ENCODE results near the gene C17orf107.

Gene C17orf107

GRCh38 chr17:4893272-4893671, 6.1 kb upstream of the C17orf107 start:
- TF ChIP-seq GATA2 (IDR thresholded peaks at IDR 0.05; ENCODE audit: low read depth, low read length) (no peak), GATA3 (IDR thresholded peaks at IDR 0.05; ENCODE audit: low read depth, low read length) (no peak)

DNA sequence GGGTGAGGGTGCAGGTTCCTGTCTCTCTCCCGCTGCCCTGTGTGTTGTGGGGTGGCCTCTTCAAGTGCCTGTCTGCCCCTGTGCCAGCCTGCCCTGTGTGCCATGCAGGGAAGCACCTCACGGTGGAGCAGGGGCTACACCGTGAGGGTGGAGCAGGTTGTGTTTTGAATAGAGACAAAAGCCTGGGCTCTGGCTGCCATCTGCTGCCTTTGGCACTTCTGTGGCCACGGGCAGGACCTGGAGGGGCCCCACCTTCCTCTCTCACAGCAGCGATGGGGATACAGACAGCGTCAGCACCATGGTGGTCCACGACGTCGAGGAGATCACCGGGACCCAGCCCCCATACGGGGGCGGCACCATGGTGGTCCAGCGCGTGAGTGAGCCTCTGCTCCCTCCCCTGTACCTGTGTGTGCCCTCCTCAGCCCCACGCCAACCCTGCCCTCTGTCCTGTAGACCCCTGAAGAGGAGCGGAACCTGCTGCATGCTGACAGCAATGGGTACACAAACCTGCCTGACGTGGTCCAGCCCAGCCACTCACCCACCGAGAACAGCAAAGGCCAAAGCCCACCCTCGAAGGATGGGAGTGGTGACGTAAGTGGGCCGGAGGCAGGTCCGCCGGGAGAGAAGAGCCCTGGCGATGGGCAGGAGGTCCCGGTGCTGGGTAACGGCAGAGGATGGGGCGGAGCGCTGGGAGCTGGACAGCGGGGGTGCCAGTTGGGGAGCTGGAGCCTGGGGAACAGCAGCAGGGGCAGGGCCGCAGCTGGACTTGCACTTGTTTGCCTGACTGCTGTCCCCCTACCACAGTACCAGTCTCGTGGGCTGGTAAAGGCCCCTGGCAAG, 5.4 kb upstream of the C17orf107 start:
- TF ChIP-seq GATA2 (IDR thresholded peaks at IDR 0.05; ENCODE audit: low read depth, low read length) (no peak), GATA3 (IDR thresholded peaks at IDR 0.05; ENCODE audit: low read depth, low read length) (no peak)

GRCh38 chr17:4895121-4895520, 4.2 kb upstream of the C17orf107 start:
- no peak for TF ChIP-seq GATA3 (IDR thresholded peaks at IDR 0.05; ENCODE audit: low read depth, low read length)
- TF ChIP-seq GATA2 (IDR thresholded peaks at IDR 0.05; ENCODE audit: low read depth, low read length) = no peak

GRCh38 chr17:4895657-4896331, 3.5 kb upstream of the C17orf107 start:
- no peak for TF ChIP-seq GATA2 (IDR thresholded peaks at IDR 0.05; ENCODE audit: low read depth, low read length)
- TF ChIP-seq GATA3 (IDR thresholded peaks at IDR 0.05; ENCODE audit: low read depth, low read length) = no peak

- no peak for TF ChIP-seq GATA2 (IDR thresholded peaks at IDR 0.05; ENCODE audit: low read depth, low read length)
- no peak for TF ChIP-seq GATA3 (IDR thresholded peaks at IDR 0.05; ENCODE audit: low read depth, low read length)
Observed at GRCh38 chr17:4896332-4897197, 2.8 kb upstream of the C17orf107 start.

DNA sequence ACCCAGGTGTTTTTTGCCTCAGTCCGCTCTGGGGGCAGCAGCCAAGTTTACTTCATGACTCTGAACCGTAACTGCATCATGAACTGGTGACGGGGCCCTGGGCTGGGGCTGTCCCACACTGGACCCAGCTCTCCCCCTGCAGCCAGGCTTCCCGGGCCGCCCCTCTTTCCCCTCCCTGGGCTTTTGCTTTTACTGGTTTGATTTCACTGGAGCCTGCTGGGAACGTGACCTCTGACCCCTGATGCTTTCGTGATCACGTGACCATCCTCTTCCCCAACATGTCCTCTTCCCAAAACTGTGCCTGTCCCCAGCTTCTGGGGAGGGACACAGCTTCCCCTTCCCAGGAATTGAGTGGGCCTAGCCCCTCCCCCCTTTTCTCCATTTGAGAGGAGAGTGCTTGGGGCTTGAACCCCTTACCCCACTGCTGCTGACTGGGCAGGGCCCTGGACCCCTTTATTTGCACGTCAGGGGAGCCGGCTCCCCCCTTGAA, 2.1 kb upstream of the C17orf107 start:
- TF ChIP-seq GATA2 (IDR thresholded peaks at IDR 0.05; ENCODE audit: low read depth, low read length) (no peak), GATA3 (IDR thresholded peaks at IDR 0.05; ENCODE audit: low read depth, low read length) (no peak)

- no peak for TF ChIP-seq GATA2 (IDR thresholded peaks at IDR 0.05; ENCODE audit: low read depth, low read length)
- no peak for TF ChIP-seq GATA3 (IDR thresholded peaks at IDR 0.05; ENCODE audit: low read depth, low read length)
Observed at GRCh38 chr17:4897785-4898184, 1.6 kb upstream of the C17orf107 start.

GRCh38 chr17:4898351-4898750, 985 bp upstream of the C17orf107 start:
- no peak for TF ChIP-seq GATA2 (IDR thresholded peaks at IDR 0.05; ENCODE audit: low read depth, low read length)

- no peak for TF ChIP-seq GATA3 (IDR thresholded peaks at IDR 0.05; ENCODE audit: low read depth, low read length)
- no peak for TF ChIP-seq GATA2 (IDR thresholded peaks at IDR 0.05; ENCODE audit: low read depth, low read length)
Observed at GRCh38 chr17:4898927-4899326, 409 bp upstream of the C17orf107 start.

DNA sequence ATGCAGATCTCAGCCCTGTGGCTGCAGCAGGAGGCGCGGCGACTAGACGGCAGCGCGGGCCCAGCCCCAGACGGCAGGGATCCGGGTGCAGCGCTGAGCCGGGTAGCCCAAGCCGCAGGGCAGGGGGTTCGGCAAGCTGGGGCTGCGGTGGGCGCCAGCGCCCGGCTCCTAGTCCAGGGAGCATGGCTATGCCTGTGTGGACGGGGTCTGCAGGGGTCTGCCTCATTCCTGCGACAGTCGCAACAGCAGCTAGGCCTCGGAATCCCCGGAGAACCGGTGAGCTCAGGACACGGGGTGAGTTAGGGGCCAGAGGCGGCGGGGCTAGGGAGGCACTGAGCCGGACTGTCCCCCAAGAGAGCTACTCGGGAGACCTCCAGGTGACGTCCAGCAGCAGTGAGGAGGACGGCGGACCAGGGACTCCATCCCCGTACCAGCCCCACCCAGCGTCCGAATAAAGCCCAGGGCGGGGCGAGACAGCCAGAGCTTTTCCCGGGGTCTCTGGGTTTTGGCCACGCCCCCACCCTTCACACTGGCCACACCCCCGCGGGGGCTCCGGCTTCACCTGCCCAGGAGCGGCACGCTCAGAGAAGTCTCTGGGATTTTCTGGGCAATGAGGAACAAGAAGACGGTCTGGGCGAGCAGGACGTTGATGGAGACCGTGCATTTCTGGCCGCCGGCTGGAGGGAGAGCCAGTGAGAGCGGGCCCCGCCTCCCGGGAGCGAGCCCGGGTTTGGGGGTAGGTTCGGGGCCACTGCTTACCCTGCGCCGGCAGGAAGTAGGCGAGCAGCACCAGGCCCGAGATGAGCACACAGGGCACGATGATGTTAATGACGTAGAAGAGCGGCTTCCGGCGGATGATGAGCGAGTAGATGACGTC, 1.1 kb downstream of the C17orf107 start:
- TF ChIP-seq GATA3 (IDR thresholded peaks at IDR 0.05; ENCODE audit: low read depth, low read length) = no peak

- TF ChIP-seq GATA3 (IDR thresholded peaks at IDR 0.05; ENCODE audit: low read depth, low read length) (no peak), GATA2 (IDR thresholded peaks at IDR 0.05; ENCODE audit: low read depth, low read length) (no peak)
Observed at GRCh38 chr17:4901108-4901647, 1.8 kb downstream of the C17orf107 start.

- no peak for TF ChIP-seq GATA2 (IDR thresholded peaks at IDR 0.05; ENCODE audit: low read depth, low read length)
- TF ChIP-seq GATA3 (IDR thresholded peaks at IDR 0.05; ENCODE audit: low read depth, low read length) = no peak
Observed at GRCh38 chr17:4901648-4902344, 2.5 kb downstream of the C17orf107 start.
